Body of pancreas (tissue), 4 donors: Measurements from ENCODE around the gene ZCCHC7. TPM values are rescaled to one million over a fixed set of nuclear protein-coding genes. Genes with fewer than 3 reads are reported as not detected.
A peak's percentile ranks its signal among the peaks of the same experiment; 100 is the strongest.
"Not testable (repeated sequence)": the region's sequence is repeated elsewhere in the genome, so short reads cannot be mapped to it uniquely, and the experiment has no call there.

Experiments used
- ATAC-seq: fragments of 150-250 bp; one replicate; pipeline ENCODE4 v1.9.1; 2016
- DNase-seq, 4 donors: peaks; one replicate each; pipeline ENCODE4 v3.0.0-alpha.2; 2019
- H3K27ac ChIP-seq, 4 donors: fragments of 200-600 bp; sonication (generic); 1 replicate in 3 of 4; 2 replicates in 1 of 4; pipeline versions ENCODE4 v1.5.1 to v1.6.1; 2016 to 2019; ENCODE audit warnings: mild to moderate bottlenecking in 1 of 4, mixed read lengths in 1 of 4, moderate library complexity in 1 of 4
- H3K27me3 ChIP-seq, 2 donors: fragments of 200-600 bp; sonication (generic); one replicate each; pipeline ENCODE4 v1.6.0; 2016; ENCODE audit warnings: mild to moderate bottlenecking in 1 of 2
- H3K36me3 ChIP-seq, 2 donors: fragments of 200-600 bp; sonication (generic); replicated peaks in 1 of 2; 2 replicates each; pipeline ENCODE4 v1.5.1; 2016; ENCODE audit warnings: low read depth in 2 of 2; ENCODE audit not compliant: insufficient read depth in 1 of 2
- H3K4me1 ChIP-seq: fragments of 200-600 bp; sonication (generic); one replicate; pipeline ENCODE4 v1.6.0; 2016
- H3K4me3 ChIP-seq, 2 donors: fragments of 200-600 bp; sonication (generic); 1 replicate in 1 of 2; 2 replicates in 1 of 2; pipeline ENCODE4 v1.5.1; 2016 to 2019
- H3K9me3 ChIP-seq, 3 donors: fragments of 200-600 bp; sonication (generic); 1 replicate in 2 of 3; 2 replicates in 1 of 3; pipeline ENCODE4 v1.5.1; 2016
- POLR2A ChIP-seq, 3 donors: fragments of 450-650 bp; IDR thresholded peaks; one replicate each; pipeline ENCODE4 v1.6.1; 2016; ENCODE audit warnings: antibody characterized with exemption in 3 of 3, mild to moderate bottlenecking in 2 of 3
- WGBS, 2 donors: methylation state at CpG; one replicate each; pipeline ENCODE4 v1.1.5; 2017; 5-methylcytosine and 5-hydroxymethylcytosine counted together
- intact Hi-C: fragments of 100-400 bp; cut with DNase I; formaldehyde crosslinking; loops from one replicate; pipeline ENCODE4 v1.15.1; 2023
- total RNA-seq, 2 donors: library from RNA; depleted of rRNA; stranded (reverse); fragments of >200 nt; gene quantifications; one replicate each; pipeline ENCODE4 v1.1.0, GENCODE V29; 2016
- TF ChIP-seq, protein P1 (sequence below), 7 experiments: fragments of 450-650 bp in 4 of 7; fragments of 200-600 bp in 3 of 7; sonication (generic) in 3 of 7; IDR thresholded peaks; one replicate each; pipeline ENCODE4 v1.5.1; 2016 to 2019; ENCODE audit warnings: antibody characterized with exemption in 7 of 7

The ZCCHC7 gene
- total RNA-seq, 2 donors from 2014 or later, result 10.1 to 18.1 TPM

DNA sequence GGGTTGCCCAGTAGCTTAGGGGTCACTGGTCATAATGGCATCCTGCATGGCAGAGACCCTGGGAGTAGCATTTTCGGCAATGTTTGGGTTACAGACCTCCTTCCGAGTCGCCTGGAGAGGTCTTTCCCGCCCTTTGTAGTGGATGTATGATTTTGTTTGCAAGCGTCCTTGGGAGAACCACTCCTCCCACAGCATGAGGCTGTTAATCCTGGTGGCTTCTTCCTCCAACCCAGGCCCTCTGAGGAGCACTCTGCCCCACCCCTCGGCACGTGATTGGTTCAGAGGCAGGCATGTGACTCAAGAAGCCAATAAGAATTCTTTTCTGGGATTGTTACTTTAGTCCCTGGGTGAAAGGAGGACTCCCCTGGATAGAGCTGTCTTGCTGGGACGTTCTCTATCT, 271.9 kb downstream of the ZCCHC7 start:
- no peaks in the 10 kb centered on the region for H3K27me3 ChIP-seq
- TF ChIP-seq, protein P1, sequence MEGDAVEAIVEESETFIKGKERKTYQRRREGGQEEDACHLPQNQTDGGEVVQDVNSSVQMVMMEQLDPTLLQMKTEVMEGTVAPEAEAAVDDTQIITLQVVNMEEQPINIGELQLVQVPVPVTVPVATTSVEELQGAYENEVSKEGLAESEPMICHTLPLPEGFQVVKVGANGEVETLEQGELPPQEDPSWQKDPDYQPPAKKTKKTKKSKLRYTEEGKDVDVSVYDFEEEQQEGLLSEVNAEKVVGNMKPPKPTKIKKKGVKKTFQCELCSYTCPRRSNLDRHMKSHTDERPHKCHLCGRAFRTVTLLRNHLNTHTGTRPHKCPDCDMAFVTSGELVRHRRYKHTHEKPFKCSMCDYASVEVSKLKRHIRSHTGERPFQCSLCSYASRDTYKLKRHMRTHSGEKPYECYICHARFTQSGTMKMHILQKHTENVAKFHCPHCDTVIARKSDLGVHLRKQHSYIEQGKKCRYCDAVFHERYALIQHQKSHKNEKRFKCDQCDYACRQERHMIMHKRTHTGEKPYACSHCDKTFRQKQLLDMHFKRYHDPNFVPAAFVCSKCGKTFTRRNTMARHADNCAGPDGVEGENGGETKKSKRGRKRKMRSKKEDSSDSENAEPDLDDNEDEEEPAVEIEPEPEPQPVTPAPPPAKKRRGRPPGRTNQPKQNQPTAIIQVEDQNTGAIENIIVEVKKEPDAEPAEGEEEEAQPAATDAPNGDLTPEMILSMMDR (IDR thresholded peaks at IDR 0.05), result no peak
- TF ChIP-seq POLR2A (IDR thresholded peaks at IDR 0.05), result no peak
- H3K9me3 ChIP-seq, result no peaks in the 10 kb centered on the region
- H3K4me3 ChIP-seq, result no peak overlapping the region
- WGBS, 2 donors, result 82 to 100% methylated on average over 1 to 8 of the region's 8 CpGs
- DNase-seq (no peak), ATAC-seq (no peak)
- H3K4me1 ChIP-seq, result peaks cover 14% of the 10 kb centered on the region
- H3K27ac ChIP-seq, result no peak overlapping the region
- H3K36me3 ChIP-seq, result no peaks in the 10 kb centered on the region
- intact Hi-C loops, result no loop called here

DNA sequence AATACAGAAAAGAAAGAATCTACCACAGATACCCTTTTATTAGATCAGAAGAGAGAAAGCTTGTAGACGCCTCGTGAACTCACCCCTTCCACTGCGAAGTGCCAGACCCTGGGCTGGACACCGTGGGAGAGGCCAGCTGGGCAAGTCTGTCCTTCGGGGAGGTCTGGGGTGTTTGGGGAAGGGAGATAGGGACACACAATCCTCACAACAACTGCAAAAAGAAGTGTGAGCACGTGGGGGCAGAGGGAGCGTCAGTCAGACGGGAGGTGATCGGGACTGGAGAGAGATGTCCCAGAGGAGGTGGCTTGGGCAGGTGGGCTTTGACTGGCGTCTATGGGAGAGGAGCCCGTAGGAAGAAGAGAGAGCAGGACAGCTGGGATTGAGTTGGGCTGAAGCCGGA, 274.9 kb downstream of the ZCCHC7 start:
- Histone ChIP-seq H3K9me3 (no peaks in the 10 kb centered on the region), H3K4me3 (no peak overlapping the region), H3K27ac (peak overlapping the region in 3 of 4 donors; percentile 27 to 63 (median 60)), H3K27me3 (no peaks in the 10 kb centered on the region), H3K36me3 (no peaks in the 10 kb centered on the region), H3K4me1 (peaks cover 23% of the 10 kb centered on the region)
- DNase-seq (peak in 3 of 4 donors; percentile 31 to 65 (median 34)), ATAC-seq (peak; percentile 61)
- TF ChIP-seq, protein P1 (IDR thresholded peaks at IDR 0.05), result no peak
- TF ChIP-seq POLR2A (IDR thresholded peaks at IDR 0.05), result no peak
- intact Hi-C loops, result no loop called here
- WGBS, 2 donors, result 11 to 30% methylated on average over 12 of the region's 12 CpGs

DNA sequence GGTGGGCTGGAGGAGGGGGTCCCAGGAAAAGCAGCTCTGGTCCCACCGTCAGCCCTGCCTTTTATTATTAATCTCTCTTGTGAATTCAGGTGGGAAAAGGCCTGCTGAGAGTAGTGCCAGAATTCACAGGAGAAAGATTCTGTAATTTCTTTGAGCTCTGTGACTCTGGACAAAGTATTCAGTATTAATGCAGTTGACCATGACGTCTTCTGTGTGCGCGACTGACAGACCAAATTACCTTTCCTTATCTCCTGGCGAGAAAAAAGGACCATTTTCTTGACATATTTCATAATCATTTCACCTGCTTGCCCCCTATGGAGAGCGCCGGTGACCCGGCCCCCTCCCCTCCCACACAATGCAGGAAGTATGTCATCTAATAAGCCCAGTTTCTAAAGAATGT, 275.3 kb downstream of the ZCCHC7 start:
- intact Hi-C loops, result no loop called here
- H3K4me3 ChIP-seq, result no peak overlapping the region
- peak overlapping the region in 3 of 4 donors; percentile 27 to 63 (median 60) for H3K27ac ChIP-seq
- DNase-seq (peak in 1 of 4 donors; percentile 44), ATAC-seq (peak; percentile 62)
- WGBS, 2 donors, result 23 to 25% methylated on average over 8 of the region's 8 CpGs
- no peaks in the 10 kb centered on the region for H3K36me3 ChIP-seq
- H3K27me3 ChIP-seq, result no peaks in the 10 kb centered on the region
- peaks cover 27% of the 10 kb centered on the region for H3K4me1 ChIP-seq
- H3K9me3 ChIP-seq, result no peaks in the 10 kb centered on the region
- TF ChIP-seq POLR2A (IDR thresholded peaks at IDR 0.05), result no peak
- TF ChIP-seq, protein P1 (IDR thresholded peaks at IDR 0.05), result no peak

DNA sequence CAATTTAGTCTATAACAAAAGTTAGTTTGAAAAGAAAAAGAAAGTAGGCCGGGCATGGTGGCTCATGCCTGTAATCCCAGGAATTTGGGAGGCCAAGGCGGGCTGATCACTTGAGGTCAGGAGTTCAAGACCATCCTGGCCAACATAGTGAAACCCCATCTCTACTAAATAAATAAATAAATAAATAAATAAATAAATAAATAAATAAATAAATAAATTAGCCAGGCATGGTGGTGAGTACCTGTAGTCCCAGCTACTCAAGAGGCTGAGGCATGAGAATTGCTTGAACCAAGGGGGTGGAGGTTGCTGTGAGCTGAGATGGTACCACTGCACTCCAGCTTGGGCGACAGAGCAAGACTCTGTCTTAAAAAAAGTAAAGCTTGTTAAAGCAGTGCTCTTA, 277.6 kb downstream of the ZCCHC7 start:
- H3K4me3 ChIP-seq, DNase-seq, ATAC-seq, H3K36me3 ChIP-seq, H3K27ac ChIP-seq, intact Hi-C loops, H3K27me3 ChIP-seq, H3K9me3 ChIP-seq: not testable (repeated sequence)
- peaks cover 35% of the 10 kb centered on the region for H3K4me1 ChIP-seq
- WGBS, 2 donors, result 91 to 99% methylated on average over 3 of the region's 3 CpGs

DNA sequence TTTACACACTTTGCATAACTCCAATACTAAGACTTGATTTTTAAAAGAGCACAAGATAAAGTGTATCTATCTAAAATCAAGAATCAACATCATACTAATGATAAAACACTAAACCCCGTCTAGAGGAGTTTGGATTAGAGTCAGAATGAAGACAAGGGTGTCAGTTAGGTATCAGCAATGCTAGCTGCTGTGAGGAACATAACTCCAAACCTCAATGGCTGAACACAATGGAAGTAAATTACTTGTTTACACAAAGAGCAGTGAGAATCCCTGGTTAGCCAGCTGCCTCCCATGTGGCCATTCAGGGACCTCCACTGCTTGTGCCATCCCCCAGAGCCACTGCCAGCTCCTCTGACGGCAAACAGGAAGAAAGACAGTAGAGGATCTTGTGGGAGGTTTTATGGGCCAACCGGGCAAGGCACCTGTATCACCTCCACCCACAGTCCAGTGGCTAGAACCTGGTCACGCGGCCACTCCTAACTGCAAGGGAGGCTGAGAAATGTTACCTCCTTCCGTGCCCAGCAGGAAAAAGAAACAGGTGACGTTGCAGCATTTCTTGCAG, 278.2 kb downstream of the ZCCHC7 start:
- intact Hi-C loops, result no loop called here
- Histone ChIP-seq H3K27me3 (no peaks in the 10 kb centered on the region), H3K4me3 (no peak overlapping the region), H3K4me1 (peaks cover 41% of the 10 kb centered on the region), H3K36me3 (no peaks in the 10 kb centered on the region), H3K27ac (no peak overlapping the region), H3K9me3 (no peaks in the 10 kb centered on the region)
- no peak for TF ChIP-seq POLR2A (IDR thresholded peaks at IDR 0.05)
- TF ChIP-seq, protein P1 (IDR thresholded peaks at IDR 0.05), result no peak
- DNase-seq (no peak), ATAC-seq (no peak)
- WGBS, 2 donors, result 68 to 87% methylated on average over 3 to 7 of the region's 7 CpGs
